WTC11 (cell line): ENCODE measurements around the gene CFAP74. TPM values are rescaled to one million over a fixed set of nuclear protein-coding genes. Genes with fewer than 3 reads are reported as not detected.

Source experiments
- CBFB ChIP-seq: sonication (generic); formaldehyde crosslinking; IDR thresholded peaks from 2 replicates; pipeline ENCODE4 v1.8.1; 2022; ENCODE audit warnings: mild to moderate bottlenecking, low read depth, missing genetic modification reagents
- CREB1 ChIP-seq: sonication (generic); formaldehyde crosslinking; IDR thresholded peaks from 2 replicates; pipeline ENCODE4 v1.8.0; 2023; ENCODE audit warnings: mild to moderate bottlenecking, missing genetic modification reagents
- ETV6 ChIP-seq: sonication (generic); formaldehyde crosslinking; IDR thresholded peaks from 2 replicates; pipeline ENCODE4 v1.8.1; 2022; ENCODE audit warnings: mild to moderate bottlenecking, missing genetic modification reagents
- FOXJ3 ChIP-seq: sonication (generic); formaldehyde crosslinking; IDR thresholded peaks from 2 replicates; pipeline ENCODE4 v1.9.0; 2021; ENCODE audit warnings: missing genetic modification reagents, mild to moderate bottlenecking, borderline replicate concordance
- FOXK1 ChIP-seq: sonication (generic); formaldehyde crosslinking; IDR thresholded peaks from 2 replicates; pipeline ENCODE4 v1.8.0; 2022; ENCODE audit warnings: mild to moderate bottlenecking, moderate library complexity, missing genetic modification reagents
- FOXP1 ChIP-seq: sonication (generic); formaldehyde crosslinking; IDR thresholded peaks from 2 replicates; pipeline ENCODE4 v1.8.0; 2022; ENCODE audit warnings: missing genetic modification reagents, mild to moderate bottlenecking, moderate library complexity, borderline replicate concordance
- GRHL2 ChIP-seq: fragments of 250-450 bp; sonication (Bioruptor Pico); IDR thresholded peaks from 2 replicates; pipeline ENCODE4 v1.8.0; 2022; ENCODE audit warnings: mild to moderate bottlenecking, moderate library complexity; ENCODE audit not compliant: insufficient replicate concordance, severe bottlenecking
- IRF2 ChIP-seq: sonication (generic); formaldehyde crosslinking; IDR thresholded peaks from 2 replicates; pipeline ENCODE4 v1.8.0; 2022; ENCODE audit warnings: low read depth, missing genetic modification reagents, borderline replicate concordance
- MXD4 ChIP-seq: fragments of 250-450 bp; sonication (Bioruptor Pico); IDR thresholded peaks from 2 replicates; pipeline ENCODE4 v1.8.0; 2021; ENCODE audit warnings: mild to moderate bottlenecking, moderate library complexity, borderline replicate concordance
- NR2C2 ChIP-seq: sonication (generic); formaldehyde crosslinking; IDR thresholded peaks from 2 replicates; pipeline ENCODE4 v1.8.0; 2022; ENCODE audit warnings: mild to moderate bottlenecking, missing genetic modification reagents
- SP1 ChIP-seq: sonication (generic); formaldehyde crosslinking; conservative IDR thresholded peaks from 2 replicates; pipeline ENCODE4 v1.8.1; 2022; ENCODE audit warnings: missing genetic modification reagents
- TEAD1 ChIP-seq: sonication (generic); formaldehyde crosslinking; IDR thresholded peaks from 2 replicates; pipeline ENCODE4 v1.8.0; 2022; ENCODE audit warnings: mild to moderate bottlenecking, missing genetic modification reagents
- TEAD4 ChIP-seq: sonication (generic); formaldehyde crosslinking; IDR thresholded peaks from 2 replicates; pipeline ENCODE4 v1.8.0; 2022; ENCODE audit warnings: mild to moderate bottlenecking, missing genetic modification reagents
- ZNF416 ChIP-seq: fragments of 250-450 bp; sonication (Bioruptor Pico); IDR thresholded peaks from 2 replicates; pipeline ENCODE4 v1.9.0; 2021; ENCODE audit warnings: mild to moderate bottlenecking, inconsistent platforms
- total RNA-seq: library from RNA; stranded (reverse); gene quantifications from 3 replicates; pipeline ENCODE4 v1.2.3, GENCODE V29; 2021
- TF ChIP-seq, protein P1 (sequence below): sonication (generic); formaldehyde crosslinking; IDR thresholded peaks from 2 replicates; pipeline ENCODE4 v1.8.1; 2022; ENCODE audit warnings: low read depth, missing genetic modification reagents, borderline replicate concordance
- TF ChIP-seq, protein P2 (sequence below): sonication (generic); formaldehyde crosslinking; IDR thresholded peaks from 2 replicates; pipeline ENCODE4 v1.8.1; 2023; ENCODE audit warnings: mild to moderate bottlenecking, missing genetic modification reagents
- TF ChIP-seq, protein P3 (sequence below): sonication (generic); formaldehyde crosslinking; IDR thresholded peaks from 2 replicates; pipeline ENCODE4 v1.8.1; 2022; ENCODE audit warnings: mild to moderate bottlenecking, moderate library complexity, missing genetic modification reagents
- TF ChIP-seq, protein P4 (sequence below): sonication (generic); formaldehyde crosslinking; conservative IDR thresholded peaks from 2 replicates; pipeline ENCODE4 v1.8.1; 2022; ENCODE audit warnings: mild to moderate bottlenecking, missing genetic modification reagents
- TF ChIP-seq, protein P5 (sequence below): sonication (generic); formaldehyde crosslinking; IDR thresholded peaks from 2 replicates; pipeline ENCODE4 v1.8.0; 2022; ENCODE audit warnings: mild to moderate bottlenecking, missing genetic modification reagents
- TF ChIP-seq, protein P6 (sequence below): fragments of 250-450 bp; sonication (Bioruptor Pico); IDR thresholded peaks from 2 replicates; pipeline ENCODE4 v1.9.0; 2021; ENCODE audit warnings: mild to moderate bottlenecking, borderline replicate concordance
- TF ChIP-seq, protein P7 (sequence below): sonication (generic); formaldehyde crosslinking; IDR thresholded peaks from 2 replicates; pipeline ENCODE4 v1.8.0; 2022; ENCODE audit warnings: mild to moderate bottlenecking, missing genetic modification reagents
- TF ChIP-seq, protein P8 (sequence below): sonication (generic); formaldehyde crosslinking; IDR thresholded peaks from 2 replicates; pipeline ENCODE4 v1.8.0; 2022; ENCODE audit warnings: mild to moderate bottlenecking, missing genetic modification reagents
- TF ChIP-seq, protein P9 (sequence below): fragments of 250-450 bp; sonication (Bioruptor Pico); IDR thresholded peaks from 2 replicates; pipeline ENCODE4 v1.8.0; 2021; ENCODE audit warnings: mild to moderate bottlenecking
- TF ChIP-seq, protein P10 (sequence below): sonication (generic); formaldehyde crosslinking; IDR thresholded peaks from 2 replicates; pipeline ENCODE4 v1.8.1; 2022; ENCODE audit warnings: missing genetic modification reagents, borderline replicate concordance

CFAP74 gene
- total RNA-seq, 1 experiment from 2014 or later: 0.35 TPM

DNA sequence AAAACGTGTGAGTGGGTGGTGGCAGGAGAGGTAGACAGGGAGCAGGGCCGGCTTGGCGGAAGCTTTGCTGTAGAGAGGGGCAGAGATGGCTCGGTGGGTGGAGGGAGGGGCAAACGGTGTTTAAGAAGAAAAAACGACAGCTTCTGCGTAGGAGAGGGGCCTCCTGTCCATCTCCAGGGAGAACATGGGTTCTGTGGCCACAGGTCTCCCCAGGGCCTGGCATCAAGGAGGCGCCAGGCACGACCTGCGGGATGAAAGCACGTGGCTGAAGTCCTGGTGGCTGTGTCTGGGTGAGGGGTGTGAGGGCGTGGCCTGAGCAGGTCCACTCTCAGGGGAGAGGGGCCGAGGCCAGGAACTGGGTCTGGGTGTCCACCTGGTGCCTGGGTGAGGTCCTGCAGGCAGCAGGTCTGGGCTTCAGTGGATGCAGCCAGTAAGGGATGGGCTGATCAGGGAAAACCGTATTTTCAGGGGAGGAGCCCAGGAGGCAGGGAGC is 45.7 kb upstream of the CFAP74 start (continued):
- TF ChIP-seq, protein P1, sequence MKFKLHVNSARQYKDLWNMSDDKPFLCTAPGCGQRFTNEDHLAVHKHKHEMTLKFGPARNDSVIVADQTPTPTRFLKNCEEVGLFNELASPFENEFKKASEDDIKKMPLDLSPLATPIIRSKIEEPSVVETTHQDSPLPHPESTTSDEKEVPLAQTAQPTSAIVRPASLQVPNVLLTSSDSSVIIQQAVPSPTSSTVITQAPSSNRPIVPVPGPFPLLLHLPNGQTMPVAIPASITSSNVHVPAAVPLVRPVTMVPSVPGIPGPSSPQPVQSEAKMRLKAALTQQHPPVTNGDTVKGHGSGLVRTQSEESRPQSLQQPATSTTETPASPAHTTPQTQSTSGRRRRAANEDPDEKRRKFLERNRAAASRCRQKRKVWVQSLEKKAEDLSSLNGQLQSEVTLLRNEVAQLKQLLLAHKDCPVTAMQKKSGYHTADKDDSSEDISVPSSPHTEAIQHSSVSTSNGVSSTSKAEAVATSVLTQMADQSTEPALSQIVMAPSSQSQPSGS: peak; percentile 65; the same call in 1 of the 2 replicates
- TF ChIP-seq FOXP1: peak; percentile 90
- TF ChIP-seq CBFB (CRISPR knock-in tag): no peak
- TF ChIP-seq NR2C2 (CRISPR knock-in tag): 0 out of 2 replicates have a peak, but pooled peaks have one; percentile 58
- TF ChIP-seq FOXK1 (CRISPR knock-in tag): peak; percentile 82
- peak; percentile 93 for TF ChIP-seq CREB1
- no peak for TF ChIP-seq ZNF416 (CRISPR knock-in tag)
- TF ChIP-seq TEAD4 (CRISPR knock-in tag): 0 out of 2 replicates have a peak, but pooled peaks have one; percentile 7
- peak; percentile 62 for TF ChIP-seq SP1 (CRISPR knock-in tag)
- no peak for TF ChIP-seq MXD4 (CRISPR knock-in tag)
- TF ChIP-seq TEAD1 (CRISPR knock-in tag): peak; percentile 89
- TF ChIP-seq, protein P2, sequence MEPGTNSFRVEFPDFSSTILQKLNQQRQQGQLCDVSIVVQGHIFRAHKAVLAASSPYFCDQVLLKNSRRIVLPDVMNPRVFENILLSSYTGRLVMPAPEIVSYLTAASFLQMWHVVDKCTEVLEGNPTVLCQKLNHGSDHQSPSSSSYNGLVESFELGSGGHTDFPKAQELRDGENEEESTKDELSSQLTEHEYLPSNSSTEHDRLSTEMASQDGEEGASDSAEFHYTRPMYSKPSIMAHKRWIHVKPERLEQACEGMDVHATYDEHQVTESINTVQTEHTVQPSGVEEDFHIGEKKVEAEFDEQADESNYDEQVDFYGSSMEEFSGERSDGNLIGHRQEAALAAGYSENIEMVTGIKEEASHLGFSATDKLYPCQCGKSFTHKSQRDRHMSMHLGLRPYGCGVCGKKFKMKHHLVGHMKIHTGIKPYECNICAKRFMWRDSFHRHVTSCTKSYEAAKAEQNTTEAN (CRISPR knock-in tag): peak; percentile 83
- TF ChIP-seq, protein P3, sequence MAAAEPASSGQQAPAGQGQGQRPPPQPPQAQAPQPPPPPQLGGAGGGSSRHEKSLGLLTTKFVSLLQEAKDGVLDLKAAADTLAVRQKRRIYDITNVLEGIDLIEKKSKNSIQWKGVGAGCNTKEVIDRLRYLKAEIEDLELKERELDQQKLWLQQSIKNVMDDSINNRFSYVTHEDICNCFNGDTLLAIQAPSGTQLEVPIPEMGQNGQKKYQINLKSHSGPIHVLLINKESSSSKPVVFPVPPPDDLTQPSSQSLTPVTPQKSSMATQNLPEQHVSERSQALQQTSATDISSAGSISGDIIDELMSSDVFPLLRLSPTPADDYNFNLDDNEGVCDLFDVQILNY (CRISPR knock-in tag): peak; percentile 47; the same call in 1 of the 2 replicates
- TF ChIP-seq, protein P4, sequence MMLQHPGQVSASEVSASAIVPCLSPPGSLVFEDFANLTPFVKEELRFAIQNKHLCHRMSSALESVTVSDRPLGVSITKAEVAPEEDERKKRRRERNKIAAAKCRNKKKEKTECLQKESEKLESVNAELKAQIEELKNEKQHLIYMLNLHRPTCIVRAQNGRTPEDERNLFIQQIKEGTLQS (CRISPR knock-in tag): no peak
- TF ChIP-seq, protein P5, sequence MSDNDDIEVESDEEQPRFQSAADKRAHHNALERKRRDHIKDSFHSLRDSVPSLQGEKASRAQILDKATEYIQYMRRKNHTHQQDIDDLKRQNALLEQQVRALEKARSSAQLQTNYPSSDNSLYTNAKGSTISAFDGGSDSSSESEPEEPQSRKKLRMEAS (CRISPR knock-in tag): peak; percentile 99
- no peak for TF ChIP-seq GRHL2
- TF ChIP-seq, protein P6, sequence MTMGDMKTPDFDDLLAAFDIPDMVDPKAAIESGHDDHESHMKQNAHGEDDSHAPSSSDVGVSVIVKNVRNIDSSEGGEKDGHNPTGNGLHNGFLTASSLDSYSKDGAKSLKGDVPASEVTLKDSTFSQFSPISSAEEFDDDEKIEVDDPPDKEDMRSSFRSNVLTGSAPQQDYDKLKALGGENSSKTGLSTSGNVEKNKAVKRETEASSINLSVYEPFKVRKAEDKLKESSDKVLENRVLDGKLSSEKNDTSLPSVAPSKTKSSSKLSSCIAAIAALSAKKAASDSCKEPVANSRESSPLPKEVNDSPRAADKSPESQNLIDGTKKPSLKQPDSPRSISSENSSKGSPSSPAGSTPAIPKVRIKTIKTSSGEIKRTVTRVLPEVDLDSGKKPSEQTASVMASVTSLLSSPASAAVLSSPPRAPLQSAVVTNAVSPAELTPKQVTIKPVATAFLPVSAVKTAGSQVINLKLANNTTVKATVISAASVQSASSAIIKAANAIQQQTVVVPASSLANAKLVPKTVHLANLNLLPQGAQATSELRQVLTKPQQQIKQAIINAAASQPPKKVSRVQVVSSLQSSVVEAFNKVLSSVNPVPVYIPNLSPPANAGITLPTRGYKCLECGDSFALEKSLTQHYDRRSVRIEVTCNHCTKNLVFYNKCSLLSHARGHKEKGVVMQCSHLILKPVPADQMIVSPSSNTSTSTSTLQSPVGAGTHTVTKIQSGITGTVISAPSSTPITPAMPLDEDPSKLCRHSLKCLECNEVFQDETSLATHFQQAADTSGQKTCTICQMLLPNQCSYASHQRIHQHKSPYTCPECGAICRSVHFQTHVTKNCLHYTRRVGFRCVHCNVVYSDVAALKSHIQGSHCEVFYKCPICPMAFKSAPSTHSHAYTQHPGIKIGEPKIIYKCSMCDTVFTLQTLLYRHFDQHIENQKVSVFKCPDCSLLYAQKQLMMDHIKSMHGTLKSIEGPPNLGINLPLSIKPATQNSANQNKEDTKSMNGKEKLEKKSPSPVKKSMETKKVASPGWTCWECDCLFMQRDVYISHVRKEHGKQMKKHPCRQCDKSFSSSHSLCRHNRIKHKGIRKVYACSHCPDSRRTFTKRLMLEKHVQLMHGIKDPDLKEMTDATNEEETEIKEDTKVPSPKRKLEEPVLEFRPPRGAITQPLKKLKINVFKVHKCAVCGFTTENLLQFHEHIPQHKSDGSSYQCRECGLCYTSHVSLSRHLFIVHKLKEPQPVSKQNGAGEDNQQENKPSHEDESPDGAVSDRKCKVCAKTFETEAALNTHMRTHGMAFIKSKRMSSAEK (CRISPR knock-in tag): no peak
- no peak for TF ChIP-seq IRF2 (CRISPR knock-in tag)
- TF ChIP-seq, protein P7, sequence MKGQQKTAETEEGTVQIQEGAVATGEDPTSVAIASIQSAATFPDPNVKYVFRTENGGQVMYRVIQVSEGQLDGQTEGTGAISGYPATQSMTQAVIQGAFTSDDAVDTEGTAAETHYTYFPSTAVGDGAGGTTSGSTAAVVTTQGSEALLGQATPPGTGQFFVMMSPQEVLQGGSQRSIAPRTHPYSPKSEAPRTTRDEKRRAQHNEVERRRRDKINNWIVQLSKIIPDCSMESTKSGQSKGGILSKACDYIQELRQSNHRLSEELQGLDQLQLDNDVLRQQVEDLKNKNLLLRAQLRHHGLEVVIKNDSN (CRISPR knock-in tag): peak; percentile 73; the same call in 1 of the 2 replicates
- TF ChIP-seq, protein P8, sequence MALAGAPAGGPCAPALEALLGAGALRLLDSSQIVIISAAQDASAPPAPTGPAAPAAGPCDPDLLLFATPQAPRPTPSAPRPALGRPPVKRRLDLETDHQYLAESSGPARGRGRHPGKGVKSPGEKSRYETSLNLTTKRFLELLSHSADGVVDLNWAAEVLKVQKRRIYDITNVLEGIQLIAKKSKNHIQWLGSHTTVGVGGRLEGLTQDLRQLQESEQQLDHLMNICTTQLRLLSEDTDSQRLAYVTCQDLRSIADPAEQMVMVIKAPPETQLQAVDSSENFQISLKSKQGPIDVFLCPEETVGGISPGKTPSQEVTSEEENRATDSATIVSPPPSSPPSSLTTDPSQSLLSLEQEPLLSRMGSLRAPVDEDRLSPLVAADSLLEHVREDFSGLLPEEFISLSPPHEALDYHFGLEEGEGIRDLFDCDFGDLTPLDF (CRISPR knock-in tag): peak; percentile 85; the same call in 1 of the 2 replicates
- TF ChIP-seq FOXJ3: no peak
- TF ChIP-seq, protein P9, sequence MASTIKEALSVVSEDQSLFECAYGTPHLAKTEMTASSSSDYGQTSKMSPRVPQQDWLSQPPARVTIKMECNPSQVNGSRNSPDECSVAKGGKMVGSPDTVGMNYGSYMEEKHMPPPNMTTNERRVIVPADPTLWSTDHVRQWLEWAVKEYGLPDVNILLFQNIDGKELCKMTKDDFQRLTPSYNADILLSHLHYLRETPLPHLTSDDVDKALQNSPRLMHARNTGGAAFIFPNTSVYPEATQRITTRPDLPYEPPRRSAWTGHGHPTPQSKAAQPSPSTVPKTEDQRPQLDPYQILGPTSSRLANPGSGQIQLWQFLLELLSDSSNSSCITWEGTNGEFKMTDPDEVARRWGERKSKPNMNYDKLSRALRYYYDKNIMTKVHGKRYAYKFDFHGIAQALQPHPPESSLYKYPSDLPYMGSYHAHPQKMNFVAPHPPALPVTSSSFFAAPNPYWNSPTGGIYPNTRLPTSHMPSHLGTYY (CRISPR knock-in tag): no peak
- peak; percentile 65 for TF ChIP-seq ETV6 (CRISPR knock-in tag)
- TF ChIP-seq, protein P10, sequence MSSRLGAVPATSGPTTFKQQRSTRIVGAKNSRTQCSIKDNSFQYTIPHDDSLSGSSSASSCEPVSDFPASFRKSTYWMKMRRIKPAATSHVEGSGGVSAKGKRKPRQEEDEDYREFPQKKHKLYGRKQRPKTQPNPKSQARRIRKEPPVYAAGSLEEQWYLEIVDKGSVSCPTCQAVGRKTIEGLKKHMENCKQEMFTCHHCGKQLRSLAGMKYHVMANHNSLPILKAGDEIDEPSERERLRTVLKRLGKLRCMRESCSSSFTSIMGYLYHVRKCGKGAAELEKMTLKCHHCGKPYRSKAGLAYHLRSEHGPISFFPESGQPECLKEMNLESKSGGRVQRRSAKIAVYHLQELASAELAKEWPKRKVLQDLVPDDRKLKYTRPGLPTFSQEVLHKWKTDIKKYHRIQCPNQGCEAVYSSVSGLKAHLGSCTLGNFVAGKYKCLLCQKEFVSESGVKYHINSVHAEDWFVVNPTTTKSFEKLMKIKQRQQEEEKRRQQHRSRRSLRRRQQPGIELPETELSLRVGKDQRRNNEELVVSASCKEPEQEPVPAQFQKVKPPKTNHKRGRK (CRISPR knock-in tag): no peak
